Subcutaneous adipose tissue (tissue), 4 donors: Measurements from ENCODE around the gene CTXN3. TPM values are rescaled to one million over a fixed set of nuclear protein-coding genes. Genes with fewer than 3 reads are reported as not detected.

Source experiments
- CTCF ChIP-seq: fragments of 450-650 bp; IDR thresholded peaks from one replicate; pipeline ENCODE4 v1.5.1; 2016; ENCODE audit warnings: low read depth, mild to moderate bottlenecking, control low read depth, antibody characterized with exemption, moderate library complexity
- total RNA-seq, 4 donors: library from RNA; depleted of rRNA; stranded (reverse); fragments of >200 nt; gene quantifications; one replicate each; pipeline ENCODE4 v1.1.0, GENCODE V29; 2016

The CTXN3 gene
- total RNA-seq, 4 donors from 2014 or later, result not detected

- TF ChIP-seq CTCF, result no peak
Measured at GRCh38 chr5:127702434-127702833, 53.6 kb downstream of the CTXN3 start.

GRCh38 chr5:127702926-127703561 is 54.2 kb downstream of the CTXN3 start, which contains the start of gene CCDC192:
TSS of gene CCDC192 (plus strand) at chr5:127703391. CDS start at chr5:127703446, 55 bp downstream.
- no peak for TF ChIP-seq CTCF

GRCh38 chr5:127705120-127705892 is 56.4 kb downstream of the CTXN3 start:
- TF ChIP-seq CTCF, result no peak

- TF ChIP-seq CTCF, result no peak
Measured at GRCh38 chr5:127706691-127707090, 57.8 kb downstream of the CTXN3 start.

GRCh38 chr5:127707209-127707608 is 58.3 kb downstream of the CTXN3 start:
- TF ChIP-seq CTCF, result no peak

Other genes with a start within 250 kb of the CTXN3 start
- gene PRRC1, start 131.4 kb upstream of the CTXN3 start, total RNA-seq, result 10 to 100 TPM; 19.4 to 53.5 (median 43.8) TPM
- 1 to 10 TPM in 3 of 4 donors, not detected in 1; 1.0 to 2.3 (median 1.1) TPM for gene CCDC192, start 54.3 kb downstream of the CTXN3 start, total RNA-seq